Mesendoderm (in vitro differentiated cells): ENCODE results near the gene FIGNL2. TPM values are rescaled to one million over a fixed set of nuclear protein-coding genes. Genes with fewer than 3 reads are reported as not detected.

Experiments
- DNase-seq: peaks from one replicate; pipeline ENCODE4 v3.0.0; 2013
- H2AK5ac ChIP-seq: 2 replicates; pipeline ENCODE4 v1.6.1; 2013; ENCODE audit warnings: low read length, inconsistent platforms
- H2BK120ac ChIP-seq: 2 replicates; pipeline ENCODE4 v1.6.1; 2013; ENCODE audit warnings: low read depth, mild to moderate bottlenecking, low read length, moderate library complexity, mixed read lengths
- H2BK15ac ChIP-seq: replicated peaks from 2 replicates; pipeline ENCODE4 v1.6.1; 2013; ENCODE audit warnings: low read depth, mild to moderate bottlenecking, moderate library complexity
- H2BK5ac ChIP-seq: 2 replicates; pipeline ENCODE4 v1.6.1; 2013; ENCODE audit warnings: low read length, inconsistent platforms
- H3K18ac ChIP-seq: 2 replicates; pipeline ENCODE4 v1.6.1; 2013; ENCODE audit warnings: mild to moderate bottlenecking, low read length, mixed read lengths
- H3K23ac ChIP-seq: one replicate; pipeline ENCODE4 v1.6.1; 2013; ENCODE audit warnings: low read length
- H3K27ac ChIP-seq: 2 replicates; pipeline ENCODE4 v1.5.1; 2013; ENCODE audit warnings: low read depth, mild to moderate bottlenecking, inconsistent platforms, low read length, moderate library complexity
- H3K27me3 ChIP-seq: 2 replicates; pipeline ENCODE4 v1.6.1; 2013; ENCODE audit warnings: low read length, control low read depth, mild to moderate bottlenecking, inconsistent platforms; ENCODE audit not compliant: insufficient read depth, poor library complexity
- H3K36me3 ChIP-seq: 2 replicates; pipeline ENCODE4 v1.6.1; 2013; ENCODE audit warnings: low read length, inconsistent platforms; ENCODE audit not compliant: control insufficient read depth, insufficient read depth
- H3K4ac ChIP-seq: one replicate; pipeline ENCODE4 v1.6.1; 2013; ENCODE audit warnings: low read depth, mild to moderate bottlenecking, low read length, moderate library complexity
- H3K4me1 ChIP-seq: 2 replicates; pipeline ENCODE4 v1.6.1; 2013; ENCODE audit warnings: low read depth, low read length, inconsistent platforms; ENCODE audit not compliant: control insufficient read depth
- H3K4me2 ChIP-seq: 2 replicates; pipeline ENCODE4 v1.6.1; 2013; ENCODE audit warnings: low read length
- H3K4me3 ChIP-seq: 2 replicates; pipeline ENCODE4 v1.5.1; 2013; ENCODE audit warnings: mild to moderate bottlenecking, low read length
- H3K56ac ChIP-seq: one replicate; pipeline ENCODE4 v1.6.1; 2013; ENCODE audit warnings: low read length
- H3K79me1 ChIP-seq: 2 replicates; pipeline ENCODE4 v1.6.1; 2013; ENCODE audit warnings: low read length, inconsistent platforms
- H3K79me2 ChIP-seq: 2 replicates; pipeline ENCODE4 v1.6.1; 2013; ENCODE audit warnings: mild to moderate bottlenecking, low read length; ENCODE audit not compliant: control insufficient read depth, insufficient read depth
- H3K9ac ChIP-seq: 2 replicates; pipeline ENCODE4 v1.6.1; 2013; ENCODE audit warnings: low read length, inconsistent platforms
- H4K5ac ChIP-seq: one replicate; pipeline ENCODE4 v1.6.1; 2013; ENCODE audit warnings: low read length
- H4K8ac ChIP-seq: one replicate; pipeline ENCODE4 v1.6.1; 2013; ENCODE audit warnings: low read depth, mild to moderate bottlenecking, control low read depth, low read length, moderate library complexity
- WGBS: extraction: QIAGEN DNeasy Blood & Tissue Kit; methylation state at CpG from one replicate; pipeline ENCODE4 v1.1.7; 2013; ENCODE audit warnings: low lambda C conversion rate, missing lambda C conversion rate; ENCODE audit not compliant: insufficient coverage; ENCODE audit errors: extremely low coverage; 5-methylcytosine and 5-hydroxymethylcytosine counted together
- polyA plus RNA-seq, 2 experiments: library from polyadenylated mRNA; stranded (reverse); fragments of 200-250 nt; gene quantifications; one replicate each; pipeline ENCODE4 v1.2.3, GENCODE V29; 2013

The FIGNL2 gene
- 0.77 TPM for polyA plus RNA-seq (2013, experiment 1 of 2)
- polyA plus RNA-seq (2013, experiment 2 of 2): 0.69 TPM

GRCh38 chr12:51848326-51848727 lies at the start of gene FIGNL2:
TSS of gene FIGNL2 (minus strand) at chr12:51848718. CDS start at chr12:51822413, 26,305 bp downstream.
- no peak for DNase-seq
- H2BK5ac ChIP-seq: no peak within 1 kb of the TSS
- H2AK5ac ChIP-seq: no peak within 1 kb of the TSS
- no CpG with 5 or more reads among the region's 51 CpGs for WGBS
- no peak within 1 kb of the TSS for H4K8ac ChIP-seq
- no peaks in the 10 kb centered on the region for H3K79me1 ChIP-seq
- H3K18ac ChIP-seq: peak within 1 kb of the TSS; percentile 90
- no peak within 1 kb of the TSS for H3K27ac ChIP-seq
- H3K4ac ChIP-seq: peak within 1 kb of the TSS; percentile 86
- no peaks in the 10 kb centered on the region for H3K79me2 ChIP-seq
- H3K23ac ChIP-seq: no peak within 1 kb of the TSS
- H3K27me3 ChIP-seq: no peaks in the 10 kb centered on the region
- H3K4me3 ChIP-seq: peak within 1 kb of the TSS; percentile 47
- H3K9ac ChIP-seq: peak within 1 kb of the TSS; percentile 74
- no peak within 1 kb of the TSS for H2BK15ac ChIP-seq
- no peak within 1 kb of the TSS for H4K5ac ChIP-seq
- peak within 1 kb of the TSS; percentile 7 for H2BK120ac ChIP-seq
- H3K56ac ChIP-seq: peak within 1 kb of the TSS; percentile 82
- H3K4me1 ChIP-seq: peaks cover 5% of the 10 kb centered on the region
- no peaks in the 10 kb centered on the region for H3K36me3 ChIP-seq
- H3K4me2 ChIP-seq: peak within 1 kb of the TSS; percentile 93

- WGBS: no CpG with 5 or more reads among the region's 8 CpGs
- no peak overlapping the region for H2BK120ac ChIP-seq
- H3K23ac ChIP-seq: no peak overlapping the region
- H3K18ac ChIP-seq: no peak overlapping the region
- no peak overlapping the region for H2BK15ac ChIP-seq
- H3K9ac ChIP-seq: no peak overlapping the region
- H2AK5ac ChIP-seq: no peak overlapping the region
- no peaks in the 10 kb centered on the region for H3K27me3 ChIP-seq
- no peak overlapping the region for H4K8ac ChIP-seq
- H3K4ac ChIP-seq: no peak overlapping the region
- no peak overlapping the region for H4K5ac ChIP-seq
- no peaks in the 10 kb centered on the region for H3K79me2 ChIP-seq
- H3K79me1 ChIP-seq: no peaks in the 10 kb centered on the region
- H3K27ac ChIP-seq: no peak overlapping the region
- no peaks in the 10 kb centered on the region for H3K36me3 ChIP-seq
- no peak for DNase-seq
- H2BK5ac ChIP-seq: no peak overlapping the region
- no peak overlapping the region for H3K4me3 ChIP-seq
- no peak overlapping the region for H3K4me2 ChIP-seq
- peaks cover 3% of the 10 kb centered on the region for H3K4me1 ChIP-seq
- no peak overlapping the region for H3K56ac ChIP-seq
These were observed 48.7 kb upstream of the FIGNL2 start for GRCh38 chr12:51897181-51897580.

- Histone ChIP-seq H3K4ac (no peak overlapping the region), H3K4me2 (no peak overlapping the region), H2AK5ac (no peak overlapping the region), H2BK5ac (no peak overlapping the region), H3K18ac (no peak overlapping the region), H3K56ac (no peak overlapping the region), H3K23ac (no peak overlapping the region), H3K79me1 (no peaks in the 10 kb centered on the region), H4K5ac (no peak overlapping the region), H3K27me3 (no peaks in the 10 kb centered on the region), H3K4me1 (peaks cover 3% of the 10 kb centered on the region), H4K8ac (no peak overlapping the region), H3K27ac (no peak overlapping the region), H3K9ac (no peak overlapping the region), H3K79me2 (no peaks in the 10 kb centered on the region), H2BK15ac (no peak overlapping the region), H2BK120ac (no peak overlapping the region), H3K36me3 (no peaks in the 10 kb centered on the region), H3K4me3 (no peak overlapping the region)
- no CpG with 5 or more reads among the region's 3 CpGs for WGBS
- no peak for DNase-seq
These were observed 47.7 kb upstream of the FIGNL2 start for GRCh38 chr12:51896236-51896635.

GRCh38 chr12:51895378-51896135 lies 47.0 kb upstream of the FIGNL2 start:
- no peak overlapping the region for H3K23ac ChIP-seq
- H4K5ac ChIP-seq: no peak overlapping the region
- no peaks in the 10 kb centered on the region for H3K79me1 ChIP-seq
- peak overlapping the region; percentile 14 for H3K9ac ChIP-seq
- WGBS: no CpG with 5 or more reads among the region's 8 CpGs
- no peak for DNase-seq
- H2AK5ac ChIP-seq: no peak overlapping the region
- H3K4me1 ChIP-seq: peaks cover 3% of the 10 kb centered on the region
- H3K56ac ChIP-seq: peak overlapping the region; percentile 81
- no peak overlapping the region for H3K27ac ChIP-seq
- H4K8ac ChIP-seq: no peak overlapping the region
- no peak overlapping the region for H2BK5ac ChIP-seq
- no peak overlapping the region for H2BK120ac ChIP-seq
- H2BK15ac ChIP-seq: no peak overlapping the region
- no peaks in the 10 kb centered on the region for H3K27me3 ChIP-seq
- H3K4ac ChIP-seq: no peak overlapping the region
- H3K79me2 ChIP-seq: no peaks in the 10 kb centered on the region
- no peak overlapping the region for H3K4me2 ChIP-seq
- no peak overlapping the region for H3K18ac ChIP-seq
- no peaks in the 10 kb centered on the region for H3K36me3 ChIP-seq
- no peak overlapping the region for H3K4me3 ChIP-seq

- no peak overlapping the region for H4K8ac ChIP-seq
- H3K4me1 ChIP-seq: peaks cover 3% of the 10 kb centered on the region
- H2BK5ac ChIP-seq: no peak overlapping the region
- H3K56ac ChIP-seq: no peak overlapping the region
- no peak overlapping the region for H3K23ac ChIP-seq
- H3K79me1 ChIP-seq: no peaks in the 10 kb centered on the region
- no peak overlapping the region for H2BK15ac ChIP-seq
- H3K4ac ChIP-seq: no peak overlapping the region
- H4K5ac ChIP-seq: no peak overlapping the region
- H3K27me3 ChIP-seq: no peaks in the 10 kb centered on the region
- no CpG with 5 or more reads among the region's 6 CpGs for WGBS
- no peak overlapping the region for H2BK120ac ChIP-seq
- H2AK5ac ChIP-seq: no peak overlapping the region
- no peak overlapping the region for H3K18ac ChIP-seq
- H3K36me3 ChIP-seq: no peaks in the 10 kb centered on the region
- no peak for DNase-seq
- no peak overlapping the region for H3K4me3 ChIP-seq
- no peak overlapping the region for H3K4me2 ChIP-seq
- no peak overlapping the region for H3K27ac ChIP-seq
- no peak overlapping the region for H3K9ac ChIP-seq
- H3K79me2 ChIP-seq: no peaks in the 10 kb centered on the region
These were observed 45.3 kb upstream of the FIGNL2 start for GRCh38 chr12:51893786-51894185.

GRCh38 chr12:51891843-51892242 lies 43.3 kb upstream of the FIGNL2 start:
- Histone ChIP-seq H3K79me2 (no peaks in the 10 kb centered on the region), H3K79me1 (no peaks in the 10 kb centered on the region), H2BK5ac (no peak overlapping the region), H3K4me2 (no peak overlapping the region), H2AK5ac (no peak overlapping the region), H2BK120ac (no peak overlapping the region), H4K5ac (no peak overlapping the region), H3K27me3 (no peaks in the 10 kb centered on the region), H3K4me3 (no peak overlapping the region), H3K23ac (no peak overlapping the region), H3K56ac (no peak overlapping the region), H2BK15ac (no peak overlapping the region), H3K36me3 (no peaks in the 10 kb centered on the region), H3K27ac (no peak overlapping the region), H3K4me1 (peaks cover 3% of the 10 kb centered on the region), H3K18ac (no peak overlapping the region), H3K4ac (no peak overlapping the region), H3K9ac (no peak overlapping the region), H4K8ac (no peak overlapping the region)
- DNase-seq: no peak
